ENCODE results near the gene SULT1A2.
A peak's percentile ranks its signal among the peaks of the same experiment; 100 is the strongest.
"Not testable (repeated sequence)": the region's sequence is repeated elsewhere in the genome, so short reads cannot be mapped to it uniquely, and the experiment has no call there.

Gene SULT1A2

GRCh38 chr16:28601589-28601988 lies 4.7 kb upstream of the SULT1A2 start:
- WGBS (ENCODE audit: extremely low coverage, insufficient coverage, insufficient read length): no CpG with 5 or more reads among the region's 13 CpGs
- not testable (repeated sequence) for H2BK120ac ChIP-seq (ENCODE audit: insufficient read depth, low read length, poor library complexity)

GRCh38 chr16:28600965-28601364 lies 4.1 kb upstream of the SULT1A2 start:
- H4K91ac ChIP-seq (ENCODE audit: low read depth, low read length); H3K27ac ChIP-seq (ENCODE audit: low read depth, low read length); H4K12ac ChIP-seq (ENCODE audit: low read depth, low read length); H2BK12ac ChIP-seq (ENCODE audit: low read length); H2BK120ac ChIP-seq (ENCODE audit: insufficient read depth, low read length, poor library complexity); H3K23ac ChIP-seq (ENCODE audit: low read length); H3K9ac ChIP-seq (ENCODE audit: low read length); H3K4me3 ChIP-seq (ENCODE audit: low read depth, low read length); H4K8ac ChIP-seq (ENCODE audit: low read depth, low read length); H3K79me1 ChIP-seq (ENCODE audit: low read length); H3K9me3 ChIP-seq (ENCODE audit: insufficient read depth, low read depth, low read length); H3K4me1 ChIP-seq (ENCODE audit: control insufficient read depth in 1 of 2, insufficient read depth in 2 of 2, low read length in 2 of 2); H3K79me2 ChIP-seq (ENCODE audit: control insufficient read depth, insufficient read depth, low read length, poor library complexity); H2AFZ ChIP-seq (ENCODE audit: insufficient read depth, low read length, poor library complexity); H3K18ac ChIP-seq (ENCODE audit: low read length); H3K14ac ChIP-seq (ENCODE audit: low read length); H2BK5ac ChIP-seq (ENCODE audit: low read depth, low read length, poor library complexity); H3K4me2 ChIP-seq (ENCODE audit: low read length); H3K4ac ChIP-seq (ENCODE audit: low read depth, low read length); H3K27me3 ChIP-seq (ENCODE audit: insufficient read depth, low read length); H2AK5ac ChIP-seq (ENCODE audit: low read length); DNase-seq; H3K36me3 ChIP-seq (ENCODE audit: control insufficient read depth in 1 of 2, insufficient read depth in 2 of 2, low read length in 2 of 2): not testable (repeated sequence)
- no CpG with 5 or more reads among the region's 20 CpGs for WGBS (ENCODE audit: extremely low coverage, insufficient coverage, insufficient read length)

More at GRCh38 chr16:28601589-28601988, 4.7 kb upstream of the SULT1A2 start:
- H3K9ac ChIP-seq (ENCODE audit: low read length); H2BK5ac ChIP-seq (ENCODE audit: low read depth, low read length, poor library complexity); H3K9me3 ChIP-seq (ENCODE audit: insufficient read depth, low read depth, low read length); H2AFZ ChIP-seq (ENCODE audit: insufficient read depth, low read length, poor library complexity); H3K18ac ChIP-seq (ENCODE audit: low read length); H3K4me2 ChIP-seq (ENCODE audit: low read length); H3K79me2 ChIP-seq (ENCODE audit: control insufficient read depth, insufficient read depth, low read length, poor library complexity); H2AK5ac ChIP-seq (ENCODE audit: low read length); H3K23ac ChIP-seq (ENCODE audit: low read length); H3K14ac ChIP-seq (ENCODE audit: low read length); H3K27ac ChIP-seq (ENCODE audit: low read depth, low read length); H2BK12ac ChIP-seq (ENCODE audit: low read length); DNase-seq; H3K4me1 ChIP-seq (ENCODE audit: control insufficient read depth in 1 of 2, insufficient read depth in 2 of 2, low read length in 2 of 2); H4K8ac ChIP-seq (ENCODE audit: low read depth, low read length); H3K36me3 ChIP-seq (ENCODE audit: control insufficient read depth in 1 of 2, insufficient read depth in 2 of 2, low read length in 2 of 2); H4K91ac ChIP-seq (ENCODE audit: low read depth, low read length); H3K4ac ChIP-seq (ENCODE audit: low read depth, low read length); H3K4me3 ChIP-seq (ENCODE audit: low read depth, low read length); H3K79me1 ChIP-seq (ENCODE audit: low read length); H4K12ac ChIP-seq (ENCODE audit: low read depth, low read length); H3K27me3 ChIP-seq (ENCODE audit: insufficient read depth, low read length): not testable (repeated sequence)

- not testable (repeated sequence) for H3K36me3 ChIP-seq (ENCODE audit: control insufficient read depth in 1 of 2, insufficient read depth in 2 of 2, low read length in 2 of 2); H4K91ac ChIP-seq (ENCODE audit: low read depth, low read length); H3K27me3 ChIP-seq (ENCODE audit: insufficient read depth, low read length); H2BK5ac ChIP-seq (ENCODE audit: low read depth, low read length, poor library complexity); H3K9ac ChIP-seq (ENCODE audit: low read length); H4K8ac ChIP-seq (ENCODE audit: low read depth, low read length); H3K9me3 ChIP-seq (ENCODE audit: insufficient read depth, low read depth, low read length); H3K18ac ChIP-seq (ENCODE audit: low read length); H3K4me3 ChIP-seq (ENCODE audit: low read depth, low read length); H3K4me2 ChIP-seq (ENCODE audit: low read length); DNase-seq; H3K4me1 ChIP-seq (ENCODE audit: control insufficient read depth in 1 of 2, insufficient read depth in 2 of 2, low read length in 2 of 2); H3K79me1 ChIP-seq (ENCODE audit: low read length); H2BK120ac ChIP-seq (ENCODE audit: insufficient read depth, low read length, poor library complexity); H3K79me2 ChIP-seq (ENCODE audit: control insufficient read depth, insufficient read depth, low read length, poor library complexity); H2AK5ac ChIP-seq (ENCODE audit: low read length); H3K27ac ChIP-seq (ENCODE audit: low read depth, low read length); H2AFZ ChIP-seq (ENCODE audit: insufficient read depth, low read length, poor library complexity); H3K23ac ChIP-seq (ENCODE audit: low read length); H3K4ac ChIP-seq (ENCODE audit: low read depth, low read length); H4K12ac ChIP-seq (ENCODE audit: low read depth, low read length); H2BK12ac ChIP-seq (ENCODE audit: low read length); H3K14ac ChIP-seq (ENCODE audit: low read length)
- WGBS (ENCODE audit: extremely low coverage, insufficient coverage, insufficient read length): no CpG with 5 or more reads among the region's 17 CpGs
These were observed 2.8 kb upstream of the SULT1A2 start for GRCh38 chr16:28599377-28600285.

- H2AFZ ChIP-seq (ENCODE audit: insufficient read depth, low read length, poor library complexity): no peak overlapping the region
- no peak overlapping the region for H3K4me2 ChIP-seq (ENCODE audit: low read length)
- H2BK5ac ChIP-seq (ENCODE audit: low read depth, low read length, poor library complexity): no peak overlapping the region
- H3K18ac ChIP-seq (ENCODE audit: low read length): no peak overlapping the region
- WGBS (ENCODE audit: extremely low coverage, insufficient coverage, insufficient read length): no CpG with 5 or more reads among the region's 9 CpGs
- H3K27me3 ChIP-seq (ENCODE audit: insufficient read depth, low read length): no peaks in the 10 kb centered on the region
- no peak overlapping the region for H2BK120ac ChIP-seq (ENCODE audit: insufficient read depth, low read length, poor library complexity)
- no peak overlapping the region for H3K9ac ChIP-seq (ENCODE audit: low read length)
- no peaks in the 10 kb centered on the region for H3K79me1 ChIP-seq (ENCODE audit: low read length)
- DNase-seq: peak in 1 of 2 donors; percentile 10
- no peak overlapping the region for H3K27ac ChIP-seq (ENCODE audit: low read depth, low read length)
- no peak overlapping the region for H4K8ac ChIP-seq (ENCODE audit: low read depth, low read length)
- no peak overlapping the region for H2BK12ac ChIP-seq (ENCODE audit: low read length)
- no peak overlapping the region for H4K12ac ChIP-seq (ENCODE audit: low read depth, low read length)
- no peak overlapping the region for H3K14ac ChIP-seq (ENCODE audit: low read length)
- no peaks in the 10 kb centered on the region for H3K36me3 ChIP-seq (ENCODE audit: control insufficient read depth in 1 of 2, insufficient read depth in 2 of 2, low read length in 2 of 2)
- H3K23ac ChIP-seq (ENCODE audit: low read length): no peak overlapping the region
- H3K4ac ChIP-seq (ENCODE audit: low read depth, low read length): no peak overlapping the region
- H3K4me3 ChIP-seq (ENCODE audit: low read depth, low read length): no peak overlapping the region
- no peak overlapping the region for H2AK5ac ChIP-seq (ENCODE audit: low read length)
- H4K91ac ChIP-seq (ENCODE audit: low read depth, low read length): no peak overlapping the region
- H3K9me3 ChIP-seq (ENCODE audit: insufficient read depth, low read depth, low read length): no peaks in the 10 kb centered on the region
- H3K4me1 ChIP-seq (ENCODE audit: control insufficient read depth in 1 of 2, insufficient read depth in 2 of 2, low read length in 2 of 2): peaks cover 2 to 3% of the 10 kb centered on the region in 2 experiments
- no peaks in the 10 kb centered on the region for H3K79me2 ChIP-seq (ENCODE audit: control insufficient read depth, insufficient read depth, low read length, poor library complexity)
These were observed 927 bp upstream of the SULT1A2 start for GRCh38 chr16:28597692-28598261.
